Mammary epithelial cell (primary cell): Measurements from ENCODE around the gene MTFMT.

Experiments used
- EZH2 ChIP-seq: IDR thresholded peaks from 2 replicates; pipeline ENCODE4 v1.6.1; 2012; ENCODE audit warnings: low read length, inconsistent platforms, borderline replicate concordance
- TF ChIP-seq, protein P1 (sequence below), 2 donors: IDR thresholded peaks in 1 of 2; conservative IDR thresholded peaks in 1 of 2; 2 replicates each; pipeline ENCODE4 v1.5.1; 2011 to 2012; ENCODE audit warnings: inconsistent platforms in 2 of 2, low read length in 2 of 2, mild to moderate bottlenecking in 2 of 2, control low read depth in 1 of 2, low read depth in 1 of 2; ENCODE audit not compliant: insufficient read depth in 1 of 2; ENCODE audit errors: extremely low read depth in 1 of 2

DNA sequence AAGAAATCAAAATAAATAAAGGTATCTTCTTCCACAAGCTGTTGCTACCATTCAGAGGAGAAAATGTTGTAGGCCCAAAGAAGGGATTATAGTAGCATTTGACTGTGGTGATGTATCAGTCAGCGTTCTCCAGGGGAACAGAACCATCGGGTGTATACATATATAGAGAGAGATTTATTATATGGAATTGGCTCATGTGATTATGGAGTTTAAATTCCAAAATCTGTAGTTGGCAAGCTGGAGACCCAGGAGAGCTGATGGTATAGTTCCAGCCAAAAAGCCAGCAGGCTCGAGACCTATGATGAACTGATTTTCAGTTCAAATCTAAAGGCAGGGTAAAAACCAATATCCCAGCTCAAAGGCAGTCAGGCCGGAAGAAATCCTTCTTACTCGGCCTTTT is 32.4 kb downstream of the MTFMT start:
- TF ChIP-seq, protein P1, sequence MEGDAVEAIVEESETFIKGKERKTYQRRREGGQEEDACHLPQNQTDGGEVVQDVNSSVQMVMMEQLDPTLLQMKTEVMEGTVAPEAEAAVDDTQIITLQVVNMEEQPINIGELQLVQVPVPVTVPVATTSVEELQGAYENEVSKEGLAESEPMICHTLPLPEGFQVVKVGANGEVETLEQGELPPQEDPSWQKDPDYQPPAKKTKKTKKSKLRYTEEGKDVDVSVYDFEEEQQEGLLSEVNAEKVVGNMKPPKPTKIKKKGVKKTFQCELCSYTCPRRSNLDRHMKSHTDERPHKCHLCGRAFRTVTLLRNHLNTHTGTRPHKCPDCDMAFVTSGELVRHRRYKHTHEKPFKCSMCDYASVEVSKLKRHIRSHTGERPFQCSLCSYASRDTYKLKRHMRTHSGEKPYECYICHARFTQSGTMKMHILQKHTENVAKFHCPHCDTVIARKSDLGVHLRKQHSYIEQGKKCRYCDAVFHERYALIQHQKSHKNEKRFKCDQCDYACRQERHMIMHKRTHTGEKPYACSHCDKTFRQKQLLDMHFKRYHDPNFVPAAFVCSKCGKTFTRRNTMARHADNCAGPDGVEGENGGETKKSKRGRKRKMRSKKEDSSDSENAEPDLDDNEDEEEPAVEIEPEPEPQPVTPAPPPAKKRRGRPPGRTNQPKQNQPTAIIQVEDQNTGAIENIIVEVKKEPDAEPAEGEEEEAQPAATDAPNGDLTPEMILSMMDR (conservative IDR thresholded peaks at IDR 0.05 in 1 of 2, IDR thresholded peaks at IDR 0.05 in 1 of 2; ENCODE audit: extremely low read depth in 1 of 2, insufficient read depth in 1 of 2, low read depth in 1 of 2, low read length in 2 of 2): no peak
- TF ChIP-seq EZH2: no peak
